Measurements from ENCODE around the gene GLRX.
"Not testable (repeated sequence)": the region's sequence is repeated elsewhere in the genome, so short reads cannot be mapped to it uniquely, and the experiment has no call there.

DNA sequence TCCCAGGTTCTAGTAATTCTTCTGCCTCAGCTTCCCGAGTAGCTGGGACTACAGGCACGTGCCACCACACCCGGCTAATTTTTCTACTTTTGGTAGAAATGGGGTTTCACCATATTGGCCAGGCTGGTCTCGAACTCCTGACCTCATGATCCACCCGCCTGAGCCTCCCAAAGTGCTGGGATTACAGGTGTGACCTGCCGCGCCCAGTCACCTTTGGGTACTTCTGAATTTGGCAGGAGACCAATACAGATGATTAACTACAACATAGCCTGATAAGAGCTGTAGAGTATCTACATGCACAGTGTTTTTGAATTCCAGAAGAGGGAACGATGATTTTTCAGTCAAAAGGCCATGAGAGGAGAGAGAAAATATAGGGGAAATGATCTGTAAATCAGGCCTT lies 9.5 kb downstream of the GLRX start:
- TF ChIP-seq, protein P1, sequence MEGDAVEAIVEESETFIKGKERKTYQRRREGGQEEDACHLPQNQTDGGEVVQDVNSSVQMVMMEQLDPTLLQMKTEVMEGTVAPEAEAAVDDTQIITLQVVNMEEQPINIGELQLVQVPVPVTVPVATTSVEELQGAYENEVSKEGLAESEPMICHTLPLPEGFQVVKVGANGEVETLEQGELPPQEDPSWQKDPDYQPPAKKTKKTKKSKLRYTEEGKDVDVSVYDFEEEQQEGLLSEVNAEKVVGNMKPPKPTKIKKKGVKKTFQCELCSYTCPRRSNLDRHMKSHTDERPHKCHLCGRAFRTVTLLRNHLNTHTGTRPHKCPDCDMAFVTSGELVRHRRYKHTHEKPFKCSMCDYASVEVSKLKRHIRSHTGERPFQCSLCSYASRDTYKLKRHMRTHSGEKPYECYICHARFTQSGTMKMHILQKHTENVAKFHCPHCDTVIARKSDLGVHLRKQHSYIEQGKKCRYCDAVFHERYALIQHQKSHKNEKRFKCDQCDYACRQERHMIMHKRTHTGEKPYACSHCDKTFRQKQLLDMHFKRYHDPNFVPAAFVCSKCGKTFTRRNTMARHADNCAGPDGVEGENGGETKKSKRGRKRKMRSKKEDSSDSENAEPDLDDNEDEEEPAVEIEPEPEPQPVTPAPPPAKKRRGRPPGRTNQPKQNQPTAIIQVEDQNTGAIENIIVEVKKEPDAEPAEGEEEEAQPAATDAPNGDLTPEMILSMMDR (IDR thresholded peaks at IDR 0.05) = not testable (repeated sequence)
- TF ChIP-seq EP300, POLR2A (IDR thresholded peaks at IDR 0.05): not testable (repeated sequence)
